ENCODE results near the gene GNA15. TPM values are rescaled to one million over a fixed set of nuclear protein-coding genes. Genes with fewer than 3 reads are reported as not detected.

The GNA15 gene
- total RNA-seq, 1 donor, result 0.36 TPM

DNA sequence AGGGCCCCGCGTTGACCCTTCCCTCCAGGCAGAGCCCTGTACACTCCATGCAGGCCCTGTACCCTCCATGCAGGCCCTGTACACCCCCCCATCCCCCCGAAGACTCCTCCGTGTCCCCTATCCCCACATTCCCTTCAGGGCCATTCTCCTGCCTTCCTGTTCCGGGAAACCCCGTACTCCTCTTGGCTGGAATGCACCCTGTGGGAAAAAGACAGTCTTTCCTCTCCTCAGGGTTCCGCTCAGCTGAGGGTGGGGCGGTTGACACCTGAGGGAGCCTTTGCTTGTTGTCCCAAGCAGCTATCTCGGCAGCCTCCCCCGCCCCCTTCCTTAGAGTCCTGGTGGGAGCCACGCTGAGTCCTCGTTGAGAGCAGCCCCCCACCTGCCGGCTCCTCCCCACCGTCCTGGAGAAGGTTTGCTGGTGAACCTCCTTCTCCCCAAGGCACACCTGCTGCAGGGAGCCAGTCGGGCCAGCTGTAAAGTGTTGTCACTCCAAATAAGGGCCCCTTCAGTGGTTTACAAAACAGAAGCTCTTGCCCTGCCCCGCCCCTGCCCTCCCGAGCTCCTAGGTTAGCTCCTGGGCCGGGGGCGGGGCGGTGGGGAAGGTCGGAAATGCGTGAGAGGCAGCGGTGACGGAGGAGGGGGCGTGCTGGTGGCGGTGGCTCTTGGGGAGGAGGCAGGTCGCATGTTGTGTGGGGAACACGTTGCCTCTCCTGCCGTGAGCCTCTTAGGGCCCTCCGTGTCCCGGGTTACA is 40.2 kb upstream of the GNA15 start:
- H4K20me1 ChIP-seq (ENCODE audit: insufficient read depth, low read length), result peaks cover 51% of the 10 kb centered on the region

DNA sequence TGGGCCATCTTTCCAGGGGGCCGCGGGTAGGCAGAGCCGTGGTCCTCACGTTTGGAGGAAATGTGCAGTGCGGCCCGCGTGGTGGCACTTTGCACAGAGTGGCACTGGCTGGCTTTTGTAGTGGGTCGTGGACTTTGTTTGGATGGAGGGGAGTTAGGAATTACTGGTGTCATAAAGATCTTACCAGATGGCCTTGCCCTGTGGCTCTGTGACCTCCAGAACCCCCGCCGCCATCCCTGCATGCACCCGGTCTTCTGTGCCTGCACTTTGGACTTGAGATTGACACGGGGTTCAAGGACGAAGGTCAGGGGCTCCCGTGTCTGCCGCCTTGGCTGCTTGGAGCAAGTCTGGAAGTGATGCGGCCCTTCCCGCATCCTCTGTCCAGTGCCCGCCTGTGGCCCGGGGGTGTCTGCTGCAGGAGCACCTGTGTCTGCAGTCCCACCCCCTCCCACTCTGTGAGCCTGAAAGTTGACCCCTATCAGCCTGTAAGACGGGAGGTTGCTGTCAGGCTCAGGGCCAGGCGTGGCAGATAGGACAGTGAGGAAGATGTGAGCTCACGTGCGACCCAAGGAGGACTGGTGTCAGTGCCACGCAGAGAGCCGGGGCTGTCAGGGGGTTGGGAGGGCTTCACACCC is 39.4 kb upstream of the GNA15 start:
- peaks cover 58% of the 10 kb centered on the region for H4K20me1 ChIP-seq (ENCODE audit: insufficient read depth, low read length)

More for the DNA sequence above, 40.2 kb upstream of the GNA15 start:
- DNase-seq (ENCODE audit: insufficient read length, low spot score, missing footprints), result peak; percentile 91
- peaks cover 62% of the 10 kb centered on the region for H3K79me2 ChIP-seq (ENCODE audit: insufficient read depth, low read length)
- TF ChIP-seq, protein P1, sequence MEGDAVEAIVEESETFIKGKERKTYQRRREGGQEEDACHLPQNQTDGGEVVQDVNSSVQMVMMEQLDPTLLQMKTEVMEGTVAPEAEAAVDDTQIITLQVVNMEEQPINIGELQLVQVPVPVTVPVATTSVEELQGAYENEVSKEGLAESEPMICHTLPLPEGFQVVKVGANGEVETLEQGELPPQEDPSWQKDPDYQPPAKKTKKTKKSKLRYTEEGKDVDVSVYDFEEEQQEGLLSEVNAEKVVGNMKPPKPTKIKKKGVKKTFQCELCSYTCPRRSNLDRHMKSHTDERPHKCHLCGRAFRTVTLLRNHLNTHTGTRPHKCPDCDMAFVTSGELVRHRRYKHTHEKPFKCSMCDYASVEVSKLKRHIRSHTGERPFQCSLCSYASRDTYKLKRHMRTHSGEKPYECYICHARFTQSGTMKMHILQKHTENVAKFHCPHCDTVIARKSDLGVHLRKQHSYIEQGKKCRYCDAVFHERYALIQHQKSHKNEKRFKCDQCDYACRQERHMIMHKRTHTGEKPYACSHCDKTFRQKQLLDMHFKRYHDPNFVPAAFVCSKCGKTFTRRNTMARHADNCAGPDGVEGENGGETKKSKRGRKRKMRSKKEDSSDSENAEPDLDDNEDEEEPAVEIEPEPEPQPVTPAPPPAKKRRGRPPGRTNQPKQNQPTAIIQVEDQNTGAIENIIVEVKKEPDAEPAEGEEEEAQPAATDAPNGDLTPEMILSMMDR (IDR thresholded peaks at IDR 0.05; ENCODE audit: extremely low read depth, low read depth, low read length), result no peak
- no peaks in the 10 kb centered on the region for H3K27me3 ChIP-seq (ENCODE audit: insufficient read depth, low read length)
- no peaks in the 10 kb centered on the region for H3K9me3 ChIP-seq (ENCODE audit: low read depth, low read length)
- peak overlapping the region; percentile 95 for H3K4me2 ChIP-seq (ENCODE audit: insufficient read depth, low read length)
- H3K4me1 ChIP-seq (ENCODE audit: insufficient read depth, low read length), result peaks cover 36% of the 10 kb centered on the region
- H3K36me3 ChIP-seq (ENCODE audit: insufficient read depth, low read length), result no peaks in the 10 kb centered on the region
- H2AFZ ChIP-seq (ENCODE audit: low read length), result no peak overlapping the region
- H3K4me3 ChIP-seq (ENCODE audit: insufficient read depth, low read length), result peak overlapping the region; percentile 94
- peak overlapping the region; percentile 73 for H3K27ac ChIP-seq (ENCODE audit: low read depth, low read length)

DNA sequence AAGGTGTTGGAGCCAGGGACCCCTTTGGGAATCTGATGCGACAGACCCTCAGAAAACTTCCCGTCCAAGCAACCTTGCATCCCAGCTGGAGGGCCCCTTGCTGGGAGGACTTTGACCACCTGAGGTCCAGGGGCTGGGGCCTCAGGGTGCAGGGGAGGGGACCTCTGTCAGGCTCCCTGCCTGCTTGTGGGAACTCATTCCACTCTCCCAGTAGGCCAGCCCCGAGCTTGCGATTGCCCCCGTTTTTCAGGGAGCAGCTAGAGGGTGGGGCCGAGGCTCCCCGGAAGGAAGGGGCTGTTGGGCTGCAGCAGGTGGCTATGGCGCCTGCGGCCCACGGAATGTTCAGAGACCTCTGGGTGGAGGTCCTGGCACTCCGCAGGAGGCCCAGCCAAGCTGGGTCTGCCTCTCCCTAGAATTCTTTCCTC is 38.9 kb upstream of the GNA15 start:
- H3K9me3 ChIP-seq (ENCODE audit: low read depth, low read length), result no peaks in the 10 kb centered on the region
- H3K4me2 ChIP-seq (ENCODE audit: insufficient read depth, low read length), result peak overlapping the region; percentile 95
- DNase-seq (ENCODE audit: insufficient read length, low spot score, missing footprints), result peak; percentile 80
- H3K27ac ChIP-seq (ENCODE audit: low read depth, low read length), result no peak overlapping the region
- no peaks in the 10 kb centered on the region for H3K27me3 ChIP-seq (ENCODE audit: insufficient read depth, low read length)
- peaks cover 63% of the 10 kb centered on the region for H4K20me1 ChIP-seq (ENCODE audit: insufficient read depth, low read length)
- peak overlapping the region; percentile 64 for H3K4me3 ChIP-seq (ENCODE audit: insufficient read depth, low read length)
- TF ChIP-seq, protein P1 (IDR thresholded peaks at IDR 0.05; ENCODE audit: extremely low read depth, low read depth, low read length), result no peak
- no peak overlapping the region for H2AFZ ChIP-seq (ENCODE audit: low read length)
- H3K79me2 ChIP-seq (ENCODE audit: insufficient read depth, low read length), result peaks cover 75% of the 10 kb centered on the region
- H3K4me1 ChIP-seq (ENCODE audit: insufficient read depth, low read length), result peaks cover 36% of the 10 kb centered on the region
- no peaks in the 10 kb centered on the region for H3K36me3 ChIP-seq (ENCODE audit: insufficient read depth, low read length)

More for the DNA sequence above, 39.4 kb upstream of the GNA15 start:
- H3K4me3 ChIP-seq (ENCODE audit: insufficient read depth, low read length), result peak overlapping the region; percentile 94
- H3K4me2 ChIP-seq (ENCODE audit: insufficient read depth, low read length), result peak overlapping the region; percentile 95
- no peaks in the 10 kb centered on the region for H3K27me3 ChIP-seq (ENCODE audit: insufficient read depth, low read length)
- TF ChIP-seq, protein P1 (IDR thresholded peaks at IDR 0.05; ENCODE audit: extremely low read depth, low read depth, low read length), result no peak
- no peak overlapping the region for H2AFZ ChIP-seq (ENCODE audit: low read length)
- peak; percentile 86 for DNase-seq (ENCODE audit: insufficient read length, low spot score, missing footprints)
- no peaks in the 10 kb centered on the region for H3K36me3 ChIP-seq (ENCODE audit: insufficient read depth, low read length)
- H3K27ac ChIP-seq (ENCODE audit: low read depth, low read length), result no peak overlapping the region
- H3K79me2 ChIP-seq (ENCODE audit: insufficient read depth, low read length), result peaks cover 69% of the 10 kb centered on the region
- peaks cover 36% of the 10 kb centered on the region for H3K4me1 ChIP-seq (ENCODE audit: insufficient read depth, low read length)
- H3K9me3 ChIP-seq (ENCODE audit: low read depth, low read length), result no peaks in the 10 kb centered on the region

DNA sequence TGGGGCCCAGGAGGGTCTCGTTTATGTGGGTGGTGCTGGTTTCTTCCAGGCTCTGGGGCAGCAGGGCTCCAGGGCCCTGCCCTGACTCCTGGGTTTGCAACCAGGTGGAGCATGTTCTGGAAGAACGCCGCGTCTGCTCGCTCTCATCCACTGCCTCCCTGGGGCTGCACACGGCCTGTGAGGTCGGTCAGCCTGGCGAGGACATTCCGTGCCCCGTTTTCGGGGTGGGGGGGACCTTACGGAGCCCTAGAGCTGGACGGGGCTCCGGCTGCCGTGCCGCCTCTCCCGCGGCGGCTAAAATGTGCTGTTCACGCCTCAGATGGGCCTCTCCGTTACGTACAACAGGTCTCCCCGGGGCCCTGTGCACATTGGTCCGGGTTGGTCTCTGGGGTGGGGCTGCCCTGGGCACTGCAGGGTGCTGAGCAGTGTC is 38.4 kb upstream of the GNA15 start:
- peaks cover 36% of the 10 kb centered on the region for H3K4me1 ChIP-seq (ENCODE audit: insufficient read depth, low read length)
- peak overlapping the region; percentile 71 for H3K27ac ChIP-seq (ENCODE audit: low read depth, low read length)
- peaks cover 80% of the 10 kb centered on the region for H3K79me2 ChIP-seq (ENCODE audit: insufficient read depth, low read length)
- H3K36me3 ChIP-seq (ENCODE audit: insufficient read depth, low read length), result no peaks in the 10 kb centered on the region
- peak overlapping the region; percentile 72 for H2AFZ ChIP-seq (ENCODE audit: low read length)
- H3K27me3 ChIP-seq (ENCODE audit: insufficient read depth, low read length), result no peaks in the 10 kb centered on the region
- no peaks in the 10 kb centered on the region for H3K9me3 ChIP-seq (ENCODE audit: low read depth, low read length)
- H3K4me3 ChIP-seq (ENCODE audit: insufficient read depth, low read length), result peak overlapping the region; percentile 64
- peak overlapping the region; percentile 95 for H3K4me2 ChIP-seq (ENCODE audit: insufficient read depth, low read length)
- DNase-seq (ENCODE audit: insufficient read length, low spot score, missing footprints), result peak; percentile 88
- peaks cover 68% of the 10 kb centered on the region for H4K20me1 ChIP-seq (ENCODE audit: insufficient read depth, low read length)
- TF ChIP-seq, protein P1 (IDR thresholded peaks at IDR 0.05; ENCODE audit: extremely low read depth, low read depth, low read length), result no peak
